ENCODE data around the gene TMEM182.

TMEM182 gene

DNA sequence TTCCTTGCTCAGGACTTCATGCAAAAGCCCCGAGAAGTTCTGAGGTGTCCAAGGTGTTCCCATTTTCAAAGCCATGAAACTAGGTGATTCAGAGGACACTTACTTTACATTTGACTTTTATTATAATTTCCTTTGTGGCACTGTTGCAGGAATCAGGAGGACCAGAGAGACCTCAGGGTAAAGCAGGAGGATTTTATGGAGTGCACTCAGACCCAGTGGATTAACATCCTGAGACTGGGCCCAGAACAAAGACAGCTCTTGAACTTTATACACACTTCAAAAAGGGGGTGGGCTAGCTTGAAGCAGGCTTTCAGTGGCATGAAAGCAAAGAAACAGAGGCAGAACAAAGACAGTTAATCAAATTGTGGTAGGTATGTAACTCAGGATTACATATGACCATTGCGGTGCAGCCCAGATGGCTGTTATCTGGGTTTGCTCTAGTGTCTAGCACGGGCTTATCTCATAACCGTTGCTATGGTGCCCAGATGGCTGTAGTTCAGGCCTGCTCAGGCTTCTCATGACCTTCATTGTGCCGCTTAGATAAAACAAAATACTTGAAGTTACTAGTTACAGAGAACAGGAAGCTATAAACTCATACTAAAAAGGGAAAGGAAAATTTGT is 39.4 kb downstream of the TMEM182 start (continued):
- TF ChIP-seq, protein P1, sequence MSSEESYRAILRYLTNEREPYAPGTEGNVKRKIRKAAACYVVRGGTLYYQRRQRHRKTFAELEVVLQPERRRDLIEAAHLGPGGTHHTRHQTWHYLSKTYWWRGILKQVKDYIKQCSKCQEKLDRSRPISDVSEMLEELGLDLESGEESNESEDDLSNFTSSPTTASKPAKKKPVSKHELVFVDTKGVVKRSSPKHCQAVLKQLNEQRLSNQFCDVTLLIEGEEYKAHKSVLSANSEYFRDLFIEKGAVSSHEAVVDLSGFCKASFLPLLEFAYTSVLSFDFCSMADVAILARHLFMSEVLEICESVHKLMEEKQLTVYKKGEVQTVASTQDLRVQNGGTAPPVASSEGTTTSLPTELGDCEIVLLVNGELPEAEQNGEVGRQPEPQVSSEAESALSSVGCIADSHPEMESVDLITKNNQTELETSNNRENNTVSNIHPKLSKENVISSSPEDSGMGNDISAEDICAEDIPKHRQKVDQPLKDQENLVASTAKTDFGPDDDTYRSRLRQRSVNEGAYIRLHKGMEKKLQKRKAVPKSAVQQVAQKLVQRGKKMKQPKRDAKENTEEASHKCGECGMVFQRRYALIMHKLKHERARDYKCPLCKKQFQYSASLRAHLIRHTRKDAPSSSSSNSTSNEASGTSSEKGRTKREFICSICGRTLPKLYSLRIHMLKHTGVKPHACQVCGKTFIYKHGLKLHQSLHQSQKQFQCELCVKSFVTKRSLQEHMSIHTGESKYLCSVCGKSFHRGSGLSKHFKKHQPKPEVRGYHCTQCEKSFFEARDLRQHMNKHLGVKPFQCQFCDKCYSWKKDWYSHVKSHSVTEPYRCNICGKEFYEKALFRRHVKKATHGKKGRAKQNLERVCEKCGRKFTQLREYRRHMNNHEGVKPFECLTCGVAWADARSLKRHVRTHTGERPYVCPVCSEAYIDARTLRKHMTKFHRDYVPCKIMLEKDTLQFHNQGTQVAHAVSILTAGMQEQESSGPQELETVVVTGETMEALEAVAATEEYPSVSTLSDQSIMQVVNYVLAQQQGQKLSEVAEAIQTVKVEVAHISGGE (tag by site-specific recombination; conservative IDR thresholded peaks at IDR 0.05; ENCODE audit: low read depth): no peak
- TF ChIP-seq KLF7 (tag by site-specific recombination; IDR thresholded peaks at IDR 0.05; ENCODE audit: borderline replicate concordance) (no peak), ZNF19 (tag by site-specific recombination; IDR thresholded peaks at IDR 0.05; ENCODE audit: low read depth) (no peak), HOXD13 (CRISPR knock-in tag; IDR thresholded peaks at IDR 0.05; ENCODE audit: borderline replicate concordance) (no peak), HOXA7 (CRISPR knock-in tag; IDR thresholded peaks at IDR 0.05; ENCODE audit: borderline replicate concordance) (no peak), GLI4 (tag by site-specific recombination; IDR thresholded peaks at IDR 0.05) (no peak), ZNF549 (tag by site-specific recombination; IDR thresholded peaks at IDR 0.05) (0 out of 2 replicates have a peak, but pooled peaks have one; percentile 18)
- TF ChIP-seq, protein P2, sequence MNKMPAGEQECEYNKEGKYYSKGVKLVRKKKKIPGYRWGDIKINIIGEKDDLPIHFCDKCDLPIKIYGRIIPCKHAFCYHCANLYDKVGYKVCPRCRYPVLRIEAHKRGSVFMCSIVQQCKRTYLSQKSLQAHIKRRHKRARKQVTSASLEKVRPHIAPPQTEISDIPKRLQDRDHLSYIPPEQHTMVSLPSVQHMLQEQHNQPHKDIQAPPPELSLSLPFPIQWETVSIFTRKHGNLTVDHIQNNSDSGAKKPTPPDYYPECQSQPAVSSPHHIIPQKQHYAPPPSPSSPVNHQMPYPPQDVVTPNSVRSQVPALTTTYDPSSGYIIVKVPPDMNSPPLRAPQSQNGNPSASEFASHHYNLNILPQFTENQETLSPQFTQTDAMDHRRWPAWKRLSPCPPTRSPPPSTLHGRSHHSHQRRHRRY (tag by site-specific recombination; IDR thresholded peaks at IDR 0.05): no peak
- TF ChIP-seq, protein P3, sequence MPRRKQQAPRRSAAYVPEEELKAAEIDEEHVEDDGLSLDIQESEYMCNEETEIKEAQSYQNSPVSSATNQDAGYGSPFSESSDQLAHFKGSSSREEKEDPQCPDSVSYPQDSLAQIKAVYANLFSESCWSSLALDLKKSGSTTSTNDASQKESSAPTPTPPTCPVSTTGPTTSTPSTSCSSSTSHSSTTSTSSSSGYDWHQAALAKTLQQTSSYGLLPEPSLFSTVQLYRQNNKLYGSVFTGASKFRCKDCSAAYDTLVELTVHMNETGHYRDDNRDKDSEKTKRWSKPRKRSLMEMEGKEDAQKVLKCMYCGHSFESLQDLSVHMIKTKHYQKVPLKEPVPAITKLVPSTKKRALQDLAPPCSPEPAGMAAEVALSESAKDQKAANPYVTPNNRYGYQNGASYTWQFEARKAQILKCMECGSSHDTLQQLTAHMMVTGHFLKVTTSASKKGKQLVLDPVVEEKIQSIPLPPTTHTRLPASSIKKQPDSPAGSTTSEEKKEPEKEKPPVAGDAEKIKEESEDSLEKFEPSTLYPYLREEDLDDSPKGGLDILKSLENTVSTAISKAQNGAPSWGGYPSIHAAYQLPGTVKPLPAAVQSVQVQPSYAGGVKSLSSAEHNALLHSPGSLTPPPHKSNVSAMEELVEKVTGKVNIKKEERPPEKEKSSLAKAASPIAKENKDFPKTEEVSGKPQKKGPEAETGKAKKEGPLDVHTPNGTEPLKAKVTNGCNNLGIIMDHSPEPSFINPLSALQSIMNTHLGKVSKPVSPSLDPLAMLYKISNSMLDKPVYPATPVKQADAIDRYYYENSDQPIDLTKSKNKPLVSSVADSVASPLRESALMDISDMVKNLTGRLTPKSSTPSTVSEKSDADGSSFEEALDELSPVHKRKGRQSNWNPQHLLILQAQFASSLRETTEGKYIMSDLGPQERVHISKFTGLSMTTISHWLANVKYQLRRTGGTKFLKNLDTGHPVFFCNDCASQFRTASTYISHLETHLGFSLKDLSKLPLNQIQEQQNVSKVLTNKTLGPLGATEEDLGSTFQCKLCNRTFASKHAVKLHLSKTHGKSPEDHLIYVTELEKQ (tag by site-specific recombination; IDR thresholded peaks at IDR 0.05; ENCODE audit: borderline replicate concordance): no peak

DNA sequence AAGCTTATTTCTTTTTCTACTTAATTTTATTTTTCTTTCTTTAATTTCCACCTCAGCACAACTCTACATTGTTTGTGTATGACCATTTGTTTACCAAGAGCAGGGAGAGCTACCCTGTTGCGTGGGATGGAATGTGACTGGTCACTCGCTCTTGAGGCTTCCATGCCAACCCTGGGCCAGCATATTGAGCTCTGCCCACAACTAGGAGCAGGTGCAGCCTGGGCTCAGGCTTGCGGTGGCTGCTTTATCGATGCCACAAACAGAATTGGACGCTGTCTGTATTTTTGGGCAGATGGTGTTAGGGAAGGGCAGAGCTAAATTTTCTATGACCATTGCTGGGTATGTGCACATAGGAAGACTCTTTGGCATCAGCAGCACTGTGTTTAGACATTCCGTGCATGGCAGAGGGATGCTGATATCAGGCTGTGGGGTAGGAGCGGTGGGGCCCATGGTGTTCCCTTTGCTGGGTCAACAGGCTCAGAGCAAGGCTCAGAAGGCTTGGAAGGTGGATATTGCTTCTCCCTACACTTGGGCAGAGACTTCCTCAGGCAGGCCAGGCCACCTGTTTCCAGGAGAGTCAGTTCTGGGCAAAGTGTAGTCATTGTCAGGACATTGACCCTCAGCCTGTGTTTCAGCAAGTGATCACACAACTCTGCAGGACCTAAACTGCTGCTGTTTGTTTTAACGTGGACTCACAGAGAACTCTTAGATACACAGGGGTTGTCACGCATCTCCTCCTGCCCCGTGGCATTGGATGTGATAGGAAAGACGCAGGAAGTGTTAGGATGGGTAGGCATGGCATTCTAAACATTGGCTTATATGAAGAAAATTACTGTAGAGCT is 40.2 kb downstream of the TMEM182 start:
- CTCF ChIA-PET: no interaction called here
- no peak overlapping the region for H3K4me3 ChIP-seq (ENCODE audit: low read depth, low read length)
- peaks cover 0 to 12% of the 10 kb centered on the region in 2 experiments; a peak in 1 of 3 replicates for H3K36me3 ChIP-seq (ENCODE audit: control insufficient read depth in 2 of 2, insufficient read depth in 1 of 2, low read length in 2 of 2)
- no peak overlapping the region for H3K27ac ChIP-seq (ENCODE audit: extremely low read depth, low read depth, low read length)
- TF ChIP-seq, protein P4, sequence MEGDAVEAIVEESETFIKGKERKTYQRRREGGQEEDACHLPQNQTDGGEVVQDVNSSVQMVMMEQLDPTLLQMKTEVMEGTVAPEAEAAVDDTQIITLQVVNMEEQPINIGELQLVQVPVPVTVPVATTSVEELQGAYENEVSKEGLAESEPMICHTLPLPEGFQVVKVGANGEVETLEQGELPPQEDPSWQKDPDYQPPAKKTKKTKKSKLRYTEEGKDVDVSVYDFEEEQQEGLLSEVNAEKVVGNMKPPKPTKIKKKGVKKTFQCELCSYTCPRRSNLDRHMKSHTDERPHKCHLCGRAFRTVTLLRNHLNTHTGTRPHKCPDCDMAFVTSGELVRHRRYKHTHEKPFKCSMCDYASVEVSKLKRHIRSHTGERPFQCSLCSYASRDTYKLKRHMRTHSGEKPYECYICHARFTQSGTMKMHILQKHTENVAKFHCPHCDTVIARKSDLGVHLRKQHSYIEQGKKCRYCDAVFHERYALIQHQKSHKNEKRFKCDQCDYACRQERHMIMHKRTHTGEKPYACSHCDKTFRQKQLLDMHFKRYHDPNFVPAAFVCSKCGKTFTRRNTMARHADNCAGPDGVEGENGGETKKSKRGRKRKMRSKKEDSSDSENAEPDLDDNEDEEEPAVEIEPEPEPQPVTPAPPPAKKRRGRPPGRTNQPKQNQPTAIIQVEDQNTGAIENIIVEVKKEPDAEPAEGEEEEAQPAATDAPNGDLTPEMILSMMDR (tag by site-specific recombination; IDR thresholded peaks at IDR 0.05): no peak
- TF ChIP-seq ZNF157 (tag by site-specific recombination; IDR thresholded peaks at IDR 0.05) (no peak), ZNF624 (tag by site-specific recombination; IDR thresholded peaks at IDR 0.05) (no peak), ZNF266 (tag by site-specific recombination; IDR thresholded peaks at IDR 0.05; ENCODE audit: low read depth) (no peak), ZNF548 (tag by site-specific recombination; IDR thresholded peaks at IDR 0.05) (no peak)
- TF ChIP-seq, protein P5, sequence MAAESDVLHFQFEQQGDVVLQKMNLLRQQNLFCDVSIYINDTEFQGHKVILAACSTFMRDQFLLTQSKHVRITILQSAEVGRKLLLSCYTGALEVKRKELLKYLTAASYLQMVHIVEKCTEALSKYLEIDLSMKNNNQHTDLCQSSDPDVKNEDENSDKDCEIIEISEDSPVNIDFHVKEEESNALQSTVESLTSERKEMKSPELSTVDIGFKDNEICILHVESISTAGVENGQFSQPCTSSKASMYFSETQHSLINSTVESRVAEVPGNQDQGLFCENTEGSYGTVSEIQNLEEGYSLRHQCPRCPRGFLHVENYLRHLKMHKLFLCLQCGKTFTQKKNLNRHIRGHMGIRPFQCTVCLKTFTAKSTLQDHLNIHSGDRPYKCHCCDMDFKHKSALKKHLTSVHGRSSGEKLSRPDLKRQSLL (tag by site-specific recombination; IDR thresholded peaks at IDR 0.05): no peak
- TF ChIP-seq, protein P6, sequence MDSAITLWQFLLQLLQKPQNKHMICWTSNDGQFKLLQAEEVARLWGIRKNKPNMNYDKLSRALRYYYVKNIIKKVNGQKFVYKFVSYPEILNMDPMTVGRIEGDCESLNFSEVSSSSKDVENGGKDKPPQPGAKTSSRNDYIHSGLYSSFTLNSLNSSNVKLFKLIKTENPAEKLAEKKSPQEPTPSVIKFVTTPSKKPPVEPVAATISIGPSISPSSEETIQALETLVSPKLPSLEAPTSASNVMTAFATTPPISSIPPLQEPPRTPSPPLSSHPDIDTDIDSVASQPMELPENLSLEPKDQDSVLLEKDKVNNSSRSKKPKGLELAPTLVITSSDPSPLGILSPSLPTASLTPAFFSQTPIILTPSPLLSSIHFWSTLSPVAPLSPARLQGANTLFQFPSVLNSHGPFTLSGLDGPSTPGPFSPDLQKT (IDR thresholded peaks at IDR 0.05; ENCODE audit: borderline replicate concordance, low read depth, low read length): no peak
- TF ChIP-seq, protein P7, sequence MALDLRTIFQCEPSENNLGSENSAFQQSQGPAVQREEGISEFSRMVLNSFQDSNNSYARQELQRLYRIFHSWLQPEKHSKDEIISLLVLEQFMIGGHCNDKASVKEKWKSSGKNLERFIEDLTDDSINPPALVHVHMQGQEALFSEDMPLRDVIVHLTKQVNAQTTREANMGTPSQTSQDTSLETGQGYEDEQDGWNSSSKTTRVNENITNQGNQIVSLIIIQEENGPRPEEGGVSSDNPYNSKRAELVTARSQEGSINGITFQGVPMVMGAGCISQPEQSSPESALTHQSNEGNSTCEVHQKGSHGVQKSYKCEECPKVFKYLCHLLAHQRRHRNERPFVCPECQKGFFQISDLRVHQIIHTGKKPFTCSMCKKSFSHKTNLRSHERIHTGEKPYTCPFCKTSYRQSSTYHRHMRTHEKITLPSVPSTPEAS (tag by site-specific recombination; IDR thresholded peaks at IDR 0.05): no peak
- TF ChIP-seq, protein P8, sequence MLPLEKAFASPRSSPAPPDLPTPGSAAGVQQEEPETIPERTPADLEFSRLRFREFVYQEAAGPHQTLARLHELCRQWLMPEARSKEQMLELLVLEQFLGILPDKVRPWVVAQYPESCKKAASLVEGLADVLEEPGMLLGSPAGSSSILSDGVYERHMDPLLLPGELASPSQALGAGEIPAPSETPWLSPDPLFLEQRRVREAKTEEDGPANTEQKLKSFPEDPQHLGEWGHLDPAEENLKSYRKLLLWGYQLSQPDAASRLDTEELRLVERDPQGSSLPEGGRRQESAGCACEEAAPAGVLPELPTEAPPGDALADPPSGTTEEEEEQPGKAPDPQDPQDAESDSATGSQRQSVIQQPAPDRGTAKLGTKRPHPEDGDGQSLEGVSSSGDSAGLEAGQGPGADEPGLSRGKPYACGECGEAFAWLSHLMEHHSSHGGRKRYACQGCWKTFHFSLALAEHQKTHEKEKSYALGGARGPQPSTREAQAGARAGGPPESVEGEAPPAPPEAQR (tag by site-specific recombination; IDR thresholded peaks at IDR 0.05): no peak
- H3K4me1 ChIP-seq (ENCODE audit: control insufficient read depth, insufficient read depth, low read length): no peaks in the 10 kb centered on the region
- POLR2A ChIA-PET: no interaction called here
- H3K9me3 ChIP-seq (ENCODE audit: control insufficient read depth, insufficient read depth, low read depth, low read length): no peaks in the 10 kb centered on the region

Measured in HEK293 (cell line).